ENCODE data around the gene TAF6.
A peak's percentile ranks its signal among the peaks of the same experiment; 100 is the strongest.

Gene TAF6

GRCh38 chr7:100064162-100064561 lies 55.0 kb downstream of the TAF6 start:
- DNase-seq = no peak

GRCh38 chr7:100063376-100063775 lies 55.8 kb downstream of the TAF6 start:
- DNase-seq = no peak

GRCh38 chr7:100061518-100062193 lies 57.5 kb downstream of the TAF6 start:
- peak; percentile 88 for DNase-seq

- DNase-seq = peak; percentile 83
Measured at GRCh38 chr7:100059251-100059739, 59.9 kb downstream of the TAF6 start.
